Lower leg skin (tissue), 4 donors: ENCODE measurements around the gene ODF2. TPM values are rescaled to one million over a fixed set of nuclear protein-coding genes. Genes with fewer than 3 reads are reported as not detected.

Experiments used
- DNase-seq, 2 donors: peaks; one replicate each; pipeline ENCODE4 v3.0.0-alpha.2; 2019; ENCODE audit warnings: low spot score in 2 of 2
- H3K4me3 ChIP-seq: fragments of 200-600 bp; sonication (generic); 2 replicates; pipeline ENCODE4 v1.5.1; 2017; ENCODE audit warnings: mild to moderate bottlenecking, low read depth; ENCODE audit not compliant: poor library complexity, severe bottlenecking
- POLR2A ChIP-seq, 2 donors: fragments of 450-650 bp; IDR thresholded peaks; one replicate each; pipeline ENCODE4 v1.6.1; 2016 to 2017; ENCODE audit warnings: antibody characterized with exemption in 2 of 2, mild to moderate bottlenecking in 1 of 2, moderate library complexity in 1 of 2
- WGBS, 2 donors: methylation state at CpG; one replicate each; pipeline ENCODE4 v1.1.5; 2018; 5-methylcytosine and 5-hydroxymethylcytosine counted together
- intact Hi-C: fragments of 100-400 bp; cut with DNase I; formaldehyde crosslinking; loops from one replicate; pipeline ENCODE4 v1.15.0; 2023; ENCODE audit warnings: low total_unique reads
- total RNA-seq, 4 donors: library from RNA; depleted of rRNA; stranded (reverse); fragments of >200 nt; gene quantifications; one replicate each; pipeline ENCODE4 v1.1.0, GENCODE V29; 2016
- TF ChIP-seq, protein P1 (sequence below), 3 donors: fragments of 450-650 bp; IDR thresholded peaks; one replicate each; pipeline ENCODE4 v1.5.1; 2016; ENCODE audit warnings: antibody characterized with exemption in 3 of 3, mild to moderate bottlenecking in 3 of 3, moderate library complexity in 2 of 3

Gene ODF2
- total RNA-seq, 4 donors from 2014 or later: 15.0 to 22.1 (median 18.0) TPM

DNA sequence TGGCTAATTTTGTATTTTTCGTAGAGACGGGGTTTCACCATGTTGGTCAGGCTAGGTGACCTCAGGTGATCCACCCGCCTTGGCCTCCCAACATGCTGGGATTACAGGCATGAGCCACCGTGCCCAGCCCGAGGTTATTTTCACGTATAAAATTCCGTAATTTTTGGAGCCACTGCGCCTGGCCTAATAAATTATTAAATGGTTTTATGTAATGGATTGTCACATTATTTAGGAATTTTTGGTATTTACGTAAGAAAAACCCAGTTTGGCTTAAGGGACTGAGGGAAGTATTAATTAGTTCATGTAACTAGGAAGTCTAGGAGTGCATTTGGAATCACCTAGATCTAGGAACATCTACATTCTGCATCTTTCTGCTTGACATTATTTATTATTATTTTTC, 57.0 kb downstream of the ODF2 start:
- WGBS, 2 donors: 93 to 94% methylated on average over 9 of the region's 9 CpGs
- H3K4me3 ChIP-seq: no peak overlapping the region
- TF ChIP-seq, protein P1, sequence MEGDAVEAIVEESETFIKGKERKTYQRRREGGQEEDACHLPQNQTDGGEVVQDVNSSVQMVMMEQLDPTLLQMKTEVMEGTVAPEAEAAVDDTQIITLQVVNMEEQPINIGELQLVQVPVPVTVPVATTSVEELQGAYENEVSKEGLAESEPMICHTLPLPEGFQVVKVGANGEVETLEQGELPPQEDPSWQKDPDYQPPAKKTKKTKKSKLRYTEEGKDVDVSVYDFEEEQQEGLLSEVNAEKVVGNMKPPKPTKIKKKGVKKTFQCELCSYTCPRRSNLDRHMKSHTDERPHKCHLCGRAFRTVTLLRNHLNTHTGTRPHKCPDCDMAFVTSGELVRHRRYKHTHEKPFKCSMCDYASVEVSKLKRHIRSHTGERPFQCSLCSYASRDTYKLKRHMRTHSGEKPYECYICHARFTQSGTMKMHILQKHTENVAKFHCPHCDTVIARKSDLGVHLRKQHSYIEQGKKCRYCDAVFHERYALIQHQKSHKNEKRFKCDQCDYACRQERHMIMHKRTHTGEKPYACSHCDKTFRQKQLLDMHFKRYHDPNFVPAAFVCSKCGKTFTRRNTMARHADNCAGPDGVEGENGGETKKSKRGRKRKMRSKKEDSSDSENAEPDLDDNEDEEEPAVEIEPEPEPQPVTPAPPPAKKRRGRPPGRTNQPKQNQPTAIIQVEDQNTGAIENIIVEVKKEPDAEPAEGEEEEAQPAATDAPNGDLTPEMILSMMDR (IDR thresholded peaks at IDR 0.05): no peak
- TF ChIP-seq POLR2A (IDR thresholded peaks at IDR 0.05): no peak
- intact Hi-C loops: no loop called here
- DNase-seq: peak in 1 of 2 donors; percentile 54

DNA sequence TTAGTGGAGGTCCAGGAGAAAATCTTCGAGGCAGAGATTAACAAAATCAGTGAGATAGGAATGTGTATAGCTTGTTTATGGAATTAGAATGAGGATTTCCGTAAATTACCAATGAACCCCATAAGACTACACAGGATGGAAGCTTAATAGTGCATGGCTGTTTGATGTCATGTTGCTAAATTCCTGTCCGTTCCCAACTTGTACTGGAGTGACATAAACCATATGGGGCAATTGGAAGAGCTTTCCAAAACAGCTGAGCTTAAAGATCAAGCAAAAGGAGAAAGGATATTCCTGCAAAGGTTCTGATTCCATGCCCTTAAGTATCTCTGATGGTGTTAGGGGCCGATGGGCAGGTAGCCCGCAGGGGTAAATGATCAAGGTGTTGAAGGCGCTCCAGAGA, 66.2 kb downstream of the ODF2 start:
- intact Hi-C loops: no loop called here
- DNase-seq: no peak
- no peak for TF ChIP-seq POLR2A (IDR thresholded peaks at IDR 0.05)
- TF ChIP-seq, protein P1 (IDR thresholded peaks at IDR 0.05): no peak
- H3K4me3 ChIP-seq: no peak overlapping the region
- WGBS, 2 donors: 96% methylated on average over 6 of the region's 6 CpGs

DNA sequence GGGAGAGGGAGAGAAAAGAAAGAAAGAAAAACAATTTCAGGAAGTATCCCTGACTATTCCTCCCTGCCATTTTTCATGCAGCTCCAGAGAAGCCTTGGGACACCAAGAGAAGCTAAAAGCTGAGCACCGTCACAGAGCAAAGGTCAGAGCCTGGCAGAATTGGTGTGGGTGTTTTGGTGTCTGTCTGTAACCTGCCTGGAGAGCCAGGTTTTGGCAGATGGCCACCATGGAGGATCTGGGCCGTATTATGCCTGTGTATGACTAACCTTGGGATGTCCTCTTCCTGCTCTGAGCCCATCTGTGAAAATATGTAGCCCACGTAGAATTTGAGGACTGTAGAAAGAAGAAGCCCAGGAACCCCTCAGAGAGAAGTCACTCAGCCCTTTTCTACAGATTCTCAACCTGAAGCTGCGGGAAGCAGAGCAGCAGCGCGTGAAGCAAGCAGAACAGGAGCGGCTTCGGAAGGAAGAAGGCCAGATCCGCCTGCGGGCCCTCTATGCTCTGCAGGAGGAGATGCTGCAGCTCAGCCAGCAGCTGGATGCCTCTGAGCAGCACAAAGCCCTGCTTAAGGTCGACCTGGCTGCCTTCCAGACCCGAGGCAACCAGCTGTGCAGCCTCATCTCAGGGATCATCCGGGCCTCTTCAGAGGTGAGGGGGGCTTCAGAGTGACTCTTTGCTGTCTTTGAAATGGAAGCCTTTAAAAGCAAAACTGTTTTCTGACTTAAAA, 67.6 kb downstream of the ODF2 start:
- 49 to 51% methylated on average over 13 of the region's 13 CpGs for WGBS, 2 donors
- H3K4me3 ChIP-seq: no peak overlapping the region
- TF ChIP-seq, protein P1 (IDR thresholded peaks at IDR 0.05): no peak
- TF ChIP-seq POLR2A (IDR thresholded peaks at IDR 0.05): no peak
- intact Hi-C loops: no loop called here
- no peak for DNase-seq

DNA sequence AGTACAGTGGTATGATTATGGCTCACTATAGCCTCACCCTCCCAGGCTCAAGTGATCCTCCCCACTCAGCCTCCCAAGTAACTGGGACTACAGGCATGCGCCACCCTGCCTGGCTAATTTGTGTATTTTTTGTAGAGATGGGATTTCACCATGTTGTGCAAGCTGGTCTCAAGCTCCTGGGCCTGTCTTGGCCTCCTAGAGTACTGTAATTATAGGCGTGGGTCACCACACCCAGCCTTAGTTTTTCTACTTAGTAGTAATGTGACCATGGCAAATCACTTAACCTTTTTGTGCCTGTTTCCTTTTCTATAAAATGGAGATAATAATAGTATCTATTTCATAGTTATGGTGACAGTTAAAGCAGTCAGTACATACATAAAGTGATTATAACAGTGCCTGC, 70.9 kb downstream of the ODF2 start:
- no peak for TF ChIP-seq POLR2A (IDR thresholded peaks at IDR 0.05)
- TF ChIP-seq, protein P1 (IDR thresholded peaks at IDR 0.05): no peak
- H3K4me3 ChIP-seq: no peak overlapping the region
- no peak for DNase-seq
- intact Hi-C loops: no loop called here
- WGBS, 2 donors: 63 to 65% methylated on average over 2 of the region's 2 CpGs

DNA sequence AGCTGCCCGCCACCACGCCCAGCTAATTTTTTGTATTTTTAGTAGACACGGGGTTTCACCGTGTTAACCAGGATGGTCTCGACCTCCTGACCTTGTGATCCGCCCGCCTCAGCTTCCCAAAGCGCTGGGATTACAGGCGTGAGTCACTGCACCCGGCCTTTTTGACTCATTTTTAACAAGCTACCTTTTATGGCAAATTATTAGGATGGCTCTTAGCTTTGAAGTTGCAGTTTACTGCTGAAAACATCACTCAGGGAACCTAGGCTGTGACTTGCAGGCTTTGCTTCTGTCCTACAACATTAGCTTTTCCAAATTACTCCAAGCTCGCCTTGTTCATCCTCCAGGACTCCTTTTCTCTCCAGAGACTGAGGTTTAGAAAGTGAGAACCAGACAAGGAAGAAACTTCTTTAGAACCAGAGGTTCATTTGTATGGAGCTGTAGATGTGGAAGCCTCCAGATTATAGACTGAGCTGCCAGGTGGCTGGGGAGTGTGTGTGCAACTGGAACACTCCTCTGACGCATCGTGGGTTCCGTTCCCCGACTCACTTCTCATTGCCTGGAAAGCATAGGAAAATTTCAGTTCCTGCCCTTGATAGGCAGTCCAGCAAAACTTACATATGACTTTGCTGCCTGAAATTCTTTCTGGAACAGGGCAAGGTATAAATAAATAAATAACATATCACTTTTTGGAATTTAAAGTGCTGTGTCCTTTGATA, 72.8 kb downstream of the ODF2 start:
- TF ChIP-seq, protein P1 (IDR thresholded peaks at IDR 0.05): no peak
- no peak for TF ChIP-seq POLR2A (IDR thresholded peaks at IDR 0.05)
- 88 to 91% methylated on average over 15 of the region's 15 CpGs for WGBS, 2 donors

More for the DNA sequence above, 72.8 kb downstream of the ODF2 start:
- intact Hi-C loops: no loop called here
- no peak overlapping the region for H3K4me3 ChIP-seq
- DNase-seq: no peak
